GM10847 (cell line): ENCODE data around the gene GBP1.

Experiments used
- POLR2A ChIP-seq: IDR thresholded peaks from 2 replicates; pipeline ENCODE4 v1.6.1; 2011; ENCODE audit not compliant: insufficient read length; ENCODE audit errors: extremely low read depth

The GBP1 gene

DNA sequence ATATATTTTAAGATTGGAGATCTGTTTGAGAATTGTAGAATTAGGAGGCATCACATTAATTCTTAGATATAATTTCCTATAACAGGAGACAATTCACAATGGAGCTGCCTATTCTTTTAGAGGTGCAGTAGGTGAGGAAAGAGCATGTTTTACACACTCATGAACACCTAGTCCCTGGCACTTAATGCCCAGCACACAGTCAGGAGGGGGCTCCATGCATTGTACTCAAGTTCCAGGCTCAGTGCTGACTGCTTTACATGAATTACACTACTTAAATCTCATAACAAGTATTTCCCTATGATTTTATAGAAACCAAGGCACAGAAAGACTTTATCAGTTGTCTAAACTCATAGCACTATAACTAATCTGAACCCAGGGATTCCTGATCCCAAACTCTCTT lies 42.0 kb downstream of the GBP1 start:
- TF ChIP-seq POLR2A: no peak

DNA sequence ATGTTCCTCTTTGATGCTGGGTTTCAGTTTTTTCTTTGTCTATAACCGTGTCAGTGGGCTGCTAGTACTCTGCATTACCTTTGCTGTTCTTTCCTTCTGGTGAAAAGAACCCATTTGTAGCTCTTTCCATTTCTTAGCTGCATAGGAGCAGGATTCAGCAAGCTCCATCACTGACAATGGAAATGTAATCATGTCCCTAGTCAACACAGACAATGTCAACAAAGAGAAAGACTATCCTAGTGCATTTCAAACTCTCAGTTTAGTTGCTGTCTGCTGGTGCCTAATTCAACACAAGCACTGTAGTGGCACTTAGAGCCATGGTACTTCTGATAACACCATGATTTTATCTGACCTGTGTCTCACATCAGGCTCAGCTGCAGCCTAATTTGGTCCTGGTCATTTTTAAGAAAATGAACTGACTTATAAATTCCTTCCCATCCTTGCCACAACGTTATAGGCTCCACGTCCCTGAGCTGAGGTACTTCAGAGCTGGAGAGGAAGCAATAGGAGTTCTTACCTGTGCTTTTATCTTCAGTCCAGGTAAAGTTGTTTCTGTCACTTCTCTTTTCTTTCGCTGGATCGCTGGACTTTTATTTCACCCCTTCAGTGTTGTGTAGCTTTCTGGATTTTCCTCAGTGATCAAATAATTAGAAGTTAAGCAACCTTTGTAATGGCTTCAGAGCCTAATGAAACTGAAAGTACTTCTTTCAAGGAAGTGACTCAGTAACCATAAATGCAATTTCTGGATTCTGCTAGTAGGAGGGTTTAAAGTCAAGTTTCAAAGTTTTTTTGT lies 42.6 kb downstream of the GBP1 start, which contains the start of gene GBP3:
Gene GBP3 (minus strand): TSS at position 700 of the 793 bp plus-strand sequence. CDS start 2,145 bp downstream, outside the sequence.
- no peak for TF ChIP-seq POLR2A

DNA sequence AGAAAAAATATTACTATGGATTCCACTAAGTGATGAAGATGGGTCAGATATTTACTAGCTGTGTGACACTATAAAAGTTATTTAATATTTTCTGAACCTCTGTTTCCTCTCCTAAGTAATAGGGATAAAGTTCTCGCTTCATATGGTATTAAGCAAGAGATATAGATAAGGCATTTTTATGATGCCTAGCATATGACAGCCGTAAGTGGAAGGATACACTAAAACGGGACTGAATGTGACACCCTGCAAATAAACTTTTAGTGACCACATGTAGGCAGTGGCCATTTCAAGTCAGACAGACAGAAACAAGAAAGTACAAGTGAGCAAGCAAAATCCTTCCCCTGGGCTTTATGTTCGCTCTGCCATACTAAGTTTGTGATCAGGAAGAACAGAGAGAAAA lies 56.5 kb downstream of the GBP1 start:
- no peak for TF ChIP-seq POLR2A

DNA sequence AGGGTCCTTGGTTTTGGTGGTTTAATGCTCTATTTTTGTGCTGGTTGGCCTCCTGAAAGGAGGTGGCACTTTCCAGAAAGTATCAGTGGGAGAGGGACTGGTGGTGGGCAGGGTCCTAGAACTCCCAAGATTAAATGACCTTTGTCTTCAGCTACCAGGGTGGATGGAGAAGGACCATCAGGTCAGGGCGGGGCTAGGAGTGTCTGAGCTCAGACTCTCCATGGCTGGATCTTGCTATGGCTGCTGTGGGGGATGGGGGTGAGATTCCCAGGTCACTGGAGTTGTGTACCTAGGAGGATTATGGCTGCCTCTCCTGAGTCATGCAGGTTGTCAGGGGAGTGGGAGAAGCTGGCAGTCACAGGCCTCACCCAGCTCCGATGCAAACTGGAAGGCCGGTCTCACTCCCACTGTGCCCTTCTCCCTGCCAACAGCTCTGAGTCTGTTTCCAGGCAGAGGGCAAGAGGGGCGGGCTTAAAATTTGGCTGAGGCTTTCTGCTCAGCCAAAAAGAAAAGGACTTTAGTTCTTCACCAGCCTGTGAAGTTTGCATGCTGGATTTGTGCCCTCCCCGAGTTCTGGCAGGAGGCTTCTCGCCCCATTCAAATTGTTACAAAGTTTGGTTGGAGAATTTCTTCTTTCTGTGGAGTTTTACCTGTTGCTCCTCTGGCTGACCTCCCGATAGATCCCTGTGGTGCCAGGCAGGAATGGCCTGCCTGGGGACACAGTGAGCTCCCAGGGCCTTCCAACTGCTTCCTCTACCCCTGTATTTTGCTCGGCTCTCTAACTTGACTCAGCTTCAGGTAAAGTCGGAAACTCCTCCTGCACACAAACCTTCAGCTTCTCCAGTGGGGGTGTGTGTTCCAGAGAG lies 59.5 kb downstream of the GBP1 start:
- TF ChIP-seq POLR2A: no peak
